HG03066 (cell line): ENCODE data around the gene RALGAPA1.
A peak's percentile ranks its signal among the peaks of the same experiment; 100 is the strongest.
"Not testable (repeated sequence)": the region's sequence is repeated elsewhere in the genome, so short reads cannot be mapped to it uniquely, and the experiment has no call there.

Experiments used
- ATAC-seq: cut with Tn5 transposase; IDR thresholded peaks from one replicate; pipeline ENCODE4 v1.9.1; 2021; ENCODE audit warnings: low read depth; ENCODE audit not compliant: unreplicated experiment

RALGAPA1 gene

DNA sequence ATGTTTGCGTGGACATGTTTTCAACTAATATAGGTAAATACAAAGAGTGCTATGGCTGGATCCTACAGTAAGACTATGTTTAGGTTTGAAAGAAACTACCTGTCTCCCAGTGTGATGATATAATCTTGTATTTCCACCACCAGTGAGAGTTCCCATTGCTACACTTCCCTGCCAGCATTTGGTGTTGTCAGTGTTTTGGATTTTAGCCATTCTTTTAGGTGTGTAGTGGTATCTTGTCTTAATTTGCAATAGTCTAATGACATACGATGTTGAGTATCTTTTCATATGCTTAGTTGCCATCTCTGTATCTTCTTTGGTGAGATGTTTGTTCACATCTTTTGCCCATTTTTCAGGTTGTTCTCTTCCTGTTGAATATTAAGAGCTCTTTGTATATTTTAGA, 103.5 kb downstream of the RALGAPA1 start:
- no peak for ATAC-seq

GRCh38 chr14:35704793-35705493, 104.2 kb downstream of the RALGAPA1 start:
- no peak for ATAC-seq

- ATAC-seq: no peak
Observed at GRCh38 chr14:35701531-35701930, 107.6 kb downstream of the RALGAPA1 start.

GRCh38 chr14:35699791-35700444, 109.2 kb downstream of the RALGAPA1 start:
- no peak for ATAC-seq

DNA sequence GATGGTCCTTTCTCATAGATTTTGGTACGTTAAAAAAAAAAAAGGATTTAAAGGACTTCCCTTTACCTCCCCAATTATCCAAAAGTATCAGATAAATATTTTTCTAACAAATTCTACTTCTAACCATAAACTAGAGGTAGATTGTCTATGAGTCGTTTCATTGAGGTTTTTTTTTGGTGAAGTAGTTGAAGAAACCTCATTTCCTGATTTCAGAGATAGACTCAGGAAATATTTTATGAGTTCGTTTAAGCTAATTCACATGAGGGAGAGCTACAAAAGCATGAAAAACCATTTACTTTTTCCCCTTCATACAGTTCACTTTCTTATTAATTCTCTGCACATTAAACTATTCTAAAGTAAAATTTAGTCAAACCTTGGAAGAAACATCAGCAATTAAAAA, 112.5 kb downstream of the RALGAPA1 start:
- no peak for ATAC-seq

DNA sequence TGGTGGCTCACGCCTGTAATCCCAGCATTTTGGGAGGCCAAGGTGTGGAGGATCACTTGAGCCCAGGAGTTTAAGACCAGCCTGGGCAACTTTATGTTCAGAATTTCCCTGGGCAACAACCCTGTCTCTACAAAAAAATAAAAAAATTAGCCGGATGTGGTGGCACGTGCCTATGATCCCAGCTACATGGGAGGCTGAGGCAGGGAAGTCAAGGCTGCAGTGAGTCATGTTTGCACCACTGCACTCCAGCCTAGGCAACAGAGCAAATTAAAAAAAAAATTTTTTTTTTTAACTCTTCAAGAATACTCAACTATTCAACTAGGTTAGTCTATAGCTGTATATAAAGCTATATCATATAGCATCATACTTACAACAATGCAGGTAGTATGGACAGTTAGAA, 113.0 kb downstream of the RALGAPA1 start:
- no peak for ATAC-seq

- no peak for ATAC-seq
Observed at GRCh38 chr14:35695647-35696046, 113.4 kb downstream of the RALGAPA1 start.

DNA sequence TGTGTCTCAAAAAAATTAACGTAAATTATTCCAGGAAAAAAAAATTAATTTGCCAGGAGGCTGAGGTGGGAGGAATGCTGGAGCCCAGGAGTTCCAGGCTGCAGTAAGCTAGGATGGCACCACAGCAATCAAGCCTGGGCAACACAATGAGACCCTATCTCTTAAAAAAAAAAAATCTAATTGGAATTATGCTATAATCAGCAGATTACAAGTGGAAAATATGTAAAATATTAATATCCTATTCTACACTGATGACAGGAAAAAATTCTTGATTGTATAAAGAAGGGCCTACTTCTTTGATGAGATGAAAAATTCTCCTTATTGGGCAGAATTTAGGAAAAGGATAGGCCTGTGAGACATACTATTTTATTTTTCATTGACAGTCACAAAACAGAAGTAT, 114.0 kb downstream of the RALGAPA1 start:
- ATAC-seq: no peak

DNA sequence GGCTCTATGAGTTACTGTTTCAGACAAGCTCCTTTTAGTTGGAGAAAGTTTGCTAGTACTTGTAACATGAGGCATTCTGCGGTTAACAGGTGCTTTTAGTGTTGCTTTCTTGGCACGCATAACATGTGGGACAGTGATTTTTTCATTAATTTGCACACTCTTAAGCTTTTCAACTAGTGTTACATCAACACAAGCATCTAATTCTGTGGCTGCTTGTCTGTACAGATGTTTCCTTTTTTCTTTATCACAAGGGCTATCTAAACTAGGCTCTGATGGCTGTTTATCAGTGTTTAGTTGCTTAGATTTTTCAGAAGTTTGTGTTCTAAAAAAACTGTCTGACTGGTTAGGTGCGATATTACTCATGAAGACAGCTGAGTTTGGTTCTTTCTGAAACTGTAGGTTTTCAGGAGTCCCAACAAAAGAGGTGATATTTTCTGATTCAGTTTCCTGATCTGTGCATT, 120.1 kb downstream of the RALGAPA1 start:
- peak; percentile 58 for ATAC-seq

- no peak for ATAC-seq
Observed at GRCh38 chr14:35688126-35688826, 120.8 kb downstream of the RALGAPA1 start.

DNA sequence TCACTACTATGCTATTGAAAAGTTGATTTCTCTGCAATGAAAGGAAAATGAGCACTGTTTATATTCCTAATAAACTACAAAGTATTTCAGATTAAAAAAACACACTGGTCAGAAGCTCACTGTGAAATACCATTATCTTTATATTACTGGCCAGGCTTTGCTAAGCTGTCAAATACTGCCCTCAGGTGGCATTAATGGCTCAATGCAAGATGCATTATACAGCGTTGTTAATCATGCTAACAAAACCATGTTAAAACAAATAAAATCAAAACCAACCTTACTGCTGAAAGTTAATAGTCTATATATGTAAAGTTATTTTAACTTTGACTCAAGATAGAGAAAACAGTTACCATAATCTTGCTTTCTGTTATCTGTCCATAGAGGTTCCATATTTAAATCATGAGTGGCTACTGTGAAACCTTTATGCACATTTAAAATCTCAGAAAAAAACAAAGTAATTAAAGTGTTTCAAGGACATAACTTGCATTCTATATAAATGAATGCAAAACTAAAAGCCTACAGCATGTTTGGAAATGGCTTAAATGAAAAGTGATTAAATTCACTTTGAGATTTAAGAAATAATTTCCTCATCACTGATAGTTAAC, 121.7 kb downstream of the RALGAPA1 start:
- ATAC-seq: no peak

DNA sequence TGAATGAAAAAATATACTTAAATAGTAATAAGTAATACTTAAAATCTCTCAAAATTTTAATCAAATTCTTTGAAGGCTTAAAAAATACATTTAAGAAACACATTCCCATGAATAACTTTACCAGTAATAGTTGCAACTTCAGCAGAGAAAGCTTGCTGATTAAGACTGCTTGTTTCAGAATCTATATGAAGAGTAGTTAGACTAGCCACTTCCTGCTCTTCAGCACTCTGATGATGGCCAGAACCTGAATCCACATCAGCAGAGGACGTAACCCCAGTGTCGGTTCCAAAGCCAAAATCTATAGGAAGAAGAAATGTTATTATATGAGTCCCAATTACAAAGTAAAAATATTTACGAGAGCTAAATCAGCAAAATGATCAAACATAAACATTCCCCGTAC, 125.4 kb downstream of the RALGAPA1 start:
- not testable (repeated sequence) for ATAC-seq

- ATAC-seq: no peak
Observed at GRCh38 chr14:35682802-35683201, 126.3 kb downstream of the RALGAPA1 start.

DNA sequence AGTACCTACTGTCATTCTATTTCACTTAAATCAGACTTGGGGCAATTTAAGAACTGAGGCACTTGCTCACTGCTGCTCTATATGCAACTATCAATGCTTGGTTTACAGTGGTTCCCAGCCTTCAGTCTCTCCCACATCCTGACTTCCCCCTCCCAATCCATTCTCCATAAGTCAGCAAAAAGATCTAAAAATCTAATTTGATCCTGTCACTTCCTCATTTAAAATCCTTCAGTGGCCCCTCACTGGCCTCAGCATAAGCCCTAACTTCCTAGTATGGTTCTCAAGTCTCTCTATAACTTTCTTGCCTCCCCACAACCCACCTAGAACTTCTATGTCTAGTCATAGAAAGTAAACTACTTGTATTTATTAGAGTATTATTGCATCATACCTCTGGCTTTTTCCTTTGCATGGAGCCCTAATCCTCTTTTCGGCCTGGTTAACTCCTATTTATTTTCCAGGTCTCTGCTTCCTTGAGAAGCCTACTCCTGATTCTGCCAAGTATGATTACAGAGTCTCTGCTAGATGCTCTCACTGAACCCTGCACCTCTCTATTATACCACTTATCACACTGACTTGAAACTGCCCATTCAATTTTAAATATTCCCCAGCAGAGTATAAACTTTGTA, 130.6 kb downstream of the RALGAPA1 start:
- ATAC-seq: no peak

DNA sequence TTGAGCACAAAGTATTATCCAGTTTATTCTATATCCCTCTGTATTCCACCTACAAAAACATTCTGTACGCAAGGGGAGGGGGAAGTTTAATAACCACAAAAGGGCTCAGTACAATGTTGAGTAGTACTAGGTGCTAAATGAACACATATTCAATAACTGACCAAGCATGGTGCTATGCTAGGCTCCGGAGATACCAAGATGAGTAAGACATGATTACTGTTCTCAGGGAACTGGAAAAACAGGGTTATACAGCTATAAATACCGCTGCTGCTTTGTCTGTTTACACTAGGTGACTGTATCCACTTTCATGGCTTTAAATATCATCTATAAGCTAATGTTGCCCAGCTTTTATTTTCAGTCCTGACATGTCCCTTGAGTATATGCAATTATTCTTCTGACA, 139.3 kb downstream of the RALGAPA1 start:
- ATAC-seq: no peak

- no peak for ATAC-seq
Observed at GRCh38 chr14:35666429-35667043, 142.6 kb downstream of the RALGAPA1 start.

- no peak for ATAC-seq
Observed at GRCh38 chr14:35661875-35662274, 147.2 kb downstream of the RALGAPA1 start.

- no peak for ATAC-seq
Observed at GRCh38 chr14:35653045-35653444, 156.1 kb downstream of the RALGAPA1 start.

- ATAC-seq: no peak
Observed at GRCh38 chr14:35643513-35643912, 165.6 kb downstream of the RALGAPA1 start.

- no peak for ATAC-seq
Observed at GRCh38 chr14:35637851-35638250, 171.2 kb downstream of the RALGAPA1 start.
